BE2C (cell line): ENCODE data around the gene CCR7.

ENCODE experiments used
- DNase-seq: peaks from one replicate; pipeline ENCODE4 v3.0.0-alpha.2; 2020
- H3K27me3 ChIP-seq: fragments of 250-450 bp; sonication (Bioruptor Pico); 2 replicates; pipeline ENCODE4 v1.5.1; 2020; ENCODE audit warnings: mild to moderate bottlenecking
- H3K36me3 ChIP-seq: fragments of 250-450 bp; sonication (Bioruptor Pico); 2 replicates; pipeline ENCODE4 v1.5.1; 2020; ENCODE audit warnings: mild to moderate bottlenecking
- H3K4me1 ChIP-seq: fragments of 250-450 bp; sonication (Bioruptor Pico); 2 replicates; pipeline ENCODE4 v1.5.1; 2020
- H3K4me3 ChIP-seq: 2 replicates; pipeline ENCODE4 v1.5.1; 2011; ENCODE audit warnings: low read depth, low read length
- H3K9me3 ChIP-seq: fragments of 250-450 bp; sonication (Bioruptor Pico); 2 replicates; pipeline ENCODE4 v1.5.1; 2020
- CTCF ChIP-seq: IDR thresholded peaks from 2 replicates; pipeline ENCODE4 v1.5.1; 2012; ENCODE audit warnings: mild to moderate bottlenecking, low read depth, low read length

Gene CCR7

GRCh38 chr17:40515011-40515410, 50.3 kb downstream of the CCR7 start:
- TF ChIP-seq CTCF, result no peak
- H3K9me3 ChIP-seq, result no peaks in the 10 kb centered on the region
- no peaks in the 10 kb centered on the region for H3K36me3 ChIP-seq
- H3K4me1 ChIP-seq, result no peaks in the 10 kb centered on the region
- no peak overlapping the region for H3K4me3 ChIP-seq
- DNase-seq, result no peak
- no peaks in the 10 kb centered on the region for H3K27me3 ChIP-seq

- DNase-seq, result no peak
- no peak overlapping the region for H3K4me3 ChIP-seq
- H3K27me3 ChIP-seq, result no peaks in the 10 kb centered on the region
- TF ChIP-seq CTCF, result no peak
- H3K9me3 ChIP-seq, result no peaks in the 10 kb centered on the region
- no peaks in the 10 kb centered on the region for H3K4me1 ChIP-seq
- H3K36me3 ChIP-seq, result no peaks in the 10 kb centered on the region
Measured at GRCh38 chr17:40514013-40514875, 51.0 kb downstream of the CCR7 start.

GRCh38 chr17:40511667-40512220, 53.5 kb downstream of the CCR7 start:
- Histone ChIP-seq H3K4me1 (no peaks in the 10 kb centered on the region), H3K27me3 (no peaks in the 10 kb centered on the region), H3K4me3 (no peak overlapping the region), H3K36me3 (no peaks in the 10 kb centered on the region), H3K9me3 (no peaks in the 10 kb centered on the region)
- no peak for TF ChIP-seq CTCF
- DNase-seq, result no peak

- TF ChIP-seq CTCF, result no peak
- Histone ChIP-seq H3K4me1 (no peaks in the 10 kb centered on the region), H3K9me3 (no peaks in the 10 kb centered on the region), H3K36me3 (no peaks in the 10 kb centered on the region), H3K4me3 (no peak overlapping the region), H3K27me3 (no peaks in the 10 kb centered on the region)
- no peak for DNase-seq
Measured at GRCh38 chr17:40511136-40511535, 54.1 kb downstream of the CCR7 start.

GRCh38 chr17:40510328-40510648, 55.0 kb downstream of the CCR7 start:
- no peaks in the 10 kb centered on the region for H3K36me3 ChIP-seq
- TF ChIP-seq CTCF, result no peak
- H3K4me1 ChIP-seq, result no peaks in the 10 kb centered on the region
- no peak for DNase-seq
- no peak overlapping the region for H3K4me3 ChIP-seq
- no peaks in the 10 kb centered on the region for H3K9me3 ChIP-seq
- no peaks in the 10 kb centered on the region for H3K27me3 ChIP-seq

GRCh38 chr17:40509626-40510327, 55.5 kb downstream of the CCR7 start:
- TF ChIP-seq CTCF, result no peak
- Histone ChIP-seq H3K36me3 (no peaks in the 10 kb centered on the region), H3K27me3 (no peaks in the 10 kb centered on the region), H3K4me3 (no peak overlapping the region), H3K9me3 (no peaks in the 10 kb centered on the region), H3K4me1 (no peaks in the 10 kb centered on the region)
- DNase-seq, result no peak
